WI38 (cell line): ENCODE measurements around the gene FEM1B.

Source experiments
- H3K4me3 ChIP-seq: 2 replicates; pipeline ENCODE4 v1.5.1; 2011; ENCODE audit warnings: low read depth, mild to moderate bottlenecking, control low read depth, low read length
- CTCF ChIP-seq: IDR thresholded peaks from 2 replicates; pipeline ENCODE4 v1.5.1; 2012; ENCODE audit warnings: low read depth, mild to moderate bottlenecking, control low read depth, low read length

FEM1B gene

GRCh38 chr15:68330901-68331300 lies 53.4 kb downstream of the FEM1B start:
- H3K4me3 ChIP-seq, result no peak overlapping the region

GRCh38 chr15:68332266-68332665 lies 54.7 kb downstream of the FEM1B start:
- TF ChIP-seq CTCF, result no peak
- H3K4me3 ChIP-seq, result no peak overlapping the region

More at GRCh38 chr15:68330901-68331300, 53.4 kb downstream of the FEM1B start:
- no peak for TF ChIP-seq CTCF

DNA sequence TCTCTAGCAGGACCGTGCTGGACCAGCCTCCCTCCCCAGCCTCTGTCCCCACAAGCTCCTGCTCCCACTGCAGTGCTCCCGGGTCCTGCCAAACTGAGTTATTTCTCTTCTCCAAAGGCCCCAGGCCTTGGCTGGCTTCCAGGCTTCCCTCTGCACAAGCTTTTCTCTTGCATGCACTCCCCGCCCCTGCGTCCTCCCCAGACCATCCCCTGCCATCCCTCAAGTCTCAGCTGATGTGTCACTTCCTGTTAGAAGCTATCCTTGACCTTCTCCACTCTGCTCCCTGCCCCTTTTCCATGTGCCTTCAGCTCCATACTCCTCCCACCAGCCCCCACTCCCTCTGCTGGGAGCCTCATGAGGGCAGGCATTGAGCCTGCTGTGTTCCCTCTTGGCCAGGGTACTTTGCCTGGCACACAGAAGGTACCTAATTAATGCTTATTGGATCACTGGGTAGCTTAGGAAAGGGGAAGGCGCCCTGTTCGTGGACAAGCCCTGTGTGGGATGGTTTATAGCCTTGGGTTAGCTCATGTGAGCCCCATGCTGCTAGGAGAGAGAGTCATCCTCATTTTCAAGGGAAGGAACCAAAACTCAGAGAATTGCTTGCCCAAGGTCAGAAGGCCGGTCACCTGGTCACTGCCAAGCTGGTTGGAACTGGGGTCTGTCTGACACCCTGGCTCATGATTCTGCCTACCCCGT lies 56.4 kb downstream of the FEM1B start:
- H3K4me3 ChIP-seq, result no peak overlapping the region
- TF ChIP-seq CTCF, result no peak

DNA sequence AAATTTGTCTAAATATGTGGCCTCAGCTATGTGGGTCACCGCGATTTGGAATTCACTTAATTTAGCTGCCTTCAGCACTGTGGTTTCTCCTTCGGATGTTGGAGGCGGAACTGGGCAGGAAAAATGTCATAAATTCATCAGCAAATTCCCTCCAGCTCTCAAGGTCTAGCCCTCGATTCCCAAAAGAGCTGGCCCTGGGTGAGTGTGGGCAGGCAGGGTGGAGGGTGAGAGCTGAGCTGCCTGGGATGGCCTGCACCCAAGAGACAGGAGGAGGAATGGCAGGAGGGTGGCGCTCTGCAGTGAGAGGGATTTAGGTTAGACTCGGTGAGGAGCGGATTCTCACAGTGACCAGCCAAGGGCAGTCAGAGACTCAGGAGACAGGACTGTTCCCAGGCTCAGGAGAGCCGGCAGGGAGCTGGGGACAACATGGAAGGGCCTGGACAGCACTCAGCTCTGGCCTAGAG lies 57.1 kb downstream of the FEM1B start:
- no peak overlapping the region for H3K4me3 ChIP-seq
- TF ChIP-seq CTCF, result no peak

- no peak for TF ChIP-seq CTCF
- H3K4me3 ChIP-seq, result no peak overlapping the region
Measured at GRCh38 chr15:68335251-68335650, 57.7 kb downstream of the FEM1B start.

- H3K4me3 ChIP-seq, result no peak overlapping the region
- TF ChIP-seq CTCF, result no peak
Measured at GRCh38 chr15:68335655-68336054, 58.1 kb downstream of the FEM1B start.

DNA sequence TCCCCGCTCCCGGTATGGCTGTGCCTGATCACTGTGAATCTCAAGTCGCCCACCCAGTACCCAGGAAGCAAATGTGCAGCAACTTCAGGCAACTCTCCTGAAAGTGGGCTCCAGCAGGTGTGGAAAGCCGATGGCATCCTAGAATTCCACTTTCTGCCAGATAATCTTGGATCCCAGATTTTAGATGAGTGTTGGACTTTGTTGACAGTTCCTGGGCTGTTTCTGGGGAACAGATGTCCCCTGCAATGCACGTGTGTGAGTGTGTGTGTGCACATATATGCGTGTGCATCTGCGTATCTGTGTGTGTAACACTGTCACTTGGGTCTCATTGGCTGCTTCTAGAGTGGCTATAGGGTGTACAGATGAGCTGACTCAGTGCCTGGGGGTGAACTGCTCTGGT lies 59.0 kb downstream of the FEM1B start:
- H3K4me3 ChIP-seq, result no peak overlapping the region
- no peak for TF ChIP-seq CTCF
